Adrenal gland (tissue), 12 donors: Measurements from ENCODE around the gene RPL35. TPM values are rescaled to one million over a fixed set of nuclear protein-coding genes. Genes with fewer than 3 reads are reported as not detected.

Source experiments
- DNase-seq, 7 donors: peaks; one replicate each; pipeline ENCODE4 v3.0.0-alpha.2; 2019 to 2020
- H3K27ac ChIP-seq, 5 donors: fragments of 200-600 bp; sonication (generic) in 4 of 5; 1 replicate in 3 of 5; 2 replicates in 2 of 5; pipeline versions ENCODE4 v1.5.1 to v1.8.0; 2016 to 2020; ENCODE audit warnings: mild to moderate bottlenecking in 1 of 5
- H3K27me3 ChIP-seq: fragments of 200-600 bp; 2 replicates; pipeline ENCODE4 v1.8.0; 2021
- H3K36me3 ChIP-seq, 2 donors: fragments of 200-600 bp; replicated peaks in 1 of 2; 1 replicate in 1 of 2; 2 replicates in 1 of 2; pipeline versions ENCODE4 v1.5.1 to v1.8.0; 2018 to 2022
- H3K4me1 ChIP-seq, 2 donors: fragments of 200-600 bp; replicated peaks in 1 of 2; 1 replicate in 1 of 2; 2 replicates in 1 of 2; pipeline versions ENCODE4 v1.5.1 to v1.8.0; 2018 to 2021
- H3K4me3 ChIP-seq, 4 donors: fragments of 200-600 bp; sonication (generic) in 3 of 4; one replicate each; pipeline ENCODE4 v1.5.1; 2016 to 2018
- H3K9me3 ChIP-seq, 3 donors: fragments of 200-600 bp; sonication (generic) in 1 of 3; replicated peaks in 1 of 3; 1 replicate in 2 of 3; 2 replicates in 1 of 3; pipeline versions ENCODE4 v1.5.1 to v1.8.0; 2016 to 2021
- POLR2A ChIP-seq, 2 donors: fragments of 450-650 bp; IDR thresholded peaks; one replicate each; pipeline ENCODE4 v1.6.1; 2017; ENCODE audit warnings: antibody characterized with exemption in 2 of 2, mild to moderate bottlenecking in 2 of 2, moderate library complexity in 1 of 2
- whole genome bisulfite sequencing, 4 donors: extraction: QIAGEN DNeasy Blood & Tissue Kit in 2 of 4; methylation state at CpG; one replicate each; pipeline versions ENCODE4 v1.1.5 to v1.1.7; 2013 to 2017; 5-methylcytosine and 5-hydroxymethylcytosine counted together
- intact Hi-C, 2 donors: fragments of 100-400 bp; cut with DNase I; formaldehyde crosslinking; loops; one replicate each; pipeline versions ENCODE4 v1.14.1 to v1.15.0; 2022 to 2023
- polyA plus RNA-seq, 3 donors: library from polyadenylated mRNA; stranded (reverse); fragments of 200-250 nt in 2 of 3; fragments of 350-450 nt in 1 of 3; fragmentation: Illumina TruSeq in 1 of 3; extraction: RNeasy Lipid Tissue Mini Kit (QIAGEN cat#74804) in 1 of 3; gene quantifications; one replicate each; pipeline ENCODE4 v1.2.3, GENCODE V29; 2013 to 2014
- total RNA-seq, 9 donors: library from RNA; depleted of rRNA in 4 of 9; stranded (reverse); fragments of >200 nt in 4 of 9; fragments of 120-200 nt in 1 of 9; fragmentation: NEBNext Ultra II Directional in 1 of 9; extraction: Animal tissue kit (Norgen Biotek cat#: 25700) in 1 of 9; gene quantifications; one replicate each; pipeline versions ENCODE4 v1.1.0 to v1.2.4, GENCODE V29; 2013 to 2023
- TF ChIP-seq, protein P1 (sequence below), 6 experiments: fragments of 450-650 bp in 4 of 6; fragments of 200-600 bp in 2 of 6; sonication (generic) in 1 of 6; IDR thresholded peaks; 1 replicate in 5 of 6; 2 replicates in 1 of 6; pipeline versions ENCODE4 v1.5.1 to v1.8.0; 2016 to 2021; ENCODE audit warnings: antibody characterized with exemption in 6 of 6, mild to moderate bottlenecking in 2 of 6, moderate library complexity in 1 of 6
- donor health status: healthy with polysubstance abuse.
- donor health status: Bipolar disorder and iron deficiency.
- donor health status: DM: yes; HTN: yes; CAD: no.
- donor health status: DM: no; HTN: no; CAD: no.
- donor health status: DM: no; HTN: no; CAD: no.
- donor health status: DM: yes; HTN: yes; CAD: no.

RPL35 gene
- total and polyA plus RNA-seq, 12 donors, result 884 to 4,952 (median 1,541) TPM

DNA sequence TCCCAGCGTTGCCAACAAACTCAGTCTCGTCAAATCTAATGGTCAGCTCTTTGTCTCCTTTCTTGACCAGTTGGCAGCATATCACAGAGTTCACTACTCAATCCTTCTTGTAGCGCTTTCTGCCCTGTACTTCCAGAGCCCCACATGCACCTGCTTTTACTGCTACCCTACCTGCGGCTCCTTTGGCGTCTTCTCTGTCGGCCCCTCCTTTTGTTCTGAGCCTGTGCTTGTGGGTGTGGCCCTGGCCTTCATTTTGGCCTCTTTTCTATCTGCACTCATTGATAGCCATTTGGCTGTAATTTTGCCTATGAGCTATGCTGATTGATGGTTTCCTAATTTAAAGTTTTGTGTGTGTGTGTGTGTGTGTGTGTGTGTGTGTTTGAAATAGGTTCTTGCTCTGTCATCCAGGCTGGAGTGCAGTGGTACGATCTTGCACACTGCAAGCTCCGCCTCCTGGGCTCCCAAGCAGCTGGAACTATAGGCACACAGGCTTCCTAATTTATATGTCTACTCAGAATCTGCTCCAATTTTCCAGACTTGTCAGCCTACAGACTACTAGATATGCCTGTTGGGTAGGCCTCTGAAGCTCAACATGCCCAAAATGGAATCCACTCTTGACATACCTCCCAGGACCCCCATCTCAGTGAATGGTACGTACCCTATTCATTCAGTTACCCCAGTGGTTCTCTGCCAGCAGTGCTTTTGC lies 32.4 kb upstream of the RPL35 start:
- TF ChIP-seq, protein P1, sequence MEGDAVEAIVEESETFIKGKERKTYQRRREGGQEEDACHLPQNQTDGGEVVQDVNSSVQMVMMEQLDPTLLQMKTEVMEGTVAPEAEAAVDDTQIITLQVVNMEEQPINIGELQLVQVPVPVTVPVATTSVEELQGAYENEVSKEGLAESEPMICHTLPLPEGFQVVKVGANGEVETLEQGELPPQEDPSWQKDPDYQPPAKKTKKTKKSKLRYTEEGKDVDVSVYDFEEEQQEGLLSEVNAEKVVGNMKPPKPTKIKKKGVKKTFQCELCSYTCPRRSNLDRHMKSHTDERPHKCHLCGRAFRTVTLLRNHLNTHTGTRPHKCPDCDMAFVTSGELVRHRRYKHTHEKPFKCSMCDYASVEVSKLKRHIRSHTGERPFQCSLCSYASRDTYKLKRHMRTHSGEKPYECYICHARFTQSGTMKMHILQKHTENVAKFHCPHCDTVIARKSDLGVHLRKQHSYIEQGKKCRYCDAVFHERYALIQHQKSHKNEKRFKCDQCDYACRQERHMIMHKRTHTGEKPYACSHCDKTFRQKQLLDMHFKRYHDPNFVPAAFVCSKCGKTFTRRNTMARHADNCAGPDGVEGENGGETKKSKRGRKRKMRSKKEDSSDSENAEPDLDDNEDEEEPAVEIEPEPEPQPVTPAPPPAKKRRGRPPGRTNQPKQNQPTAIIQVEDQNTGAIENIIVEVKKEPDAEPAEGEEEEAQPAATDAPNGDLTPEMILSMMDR (IDR thresholded peaks at IDR 0.05), result no peak
- no peak for TF ChIP-seq POLR2A (IDR thresholded peaks at IDR 0.05)
- intact Hi-C loops, result no loop called here
- Histone ChIP-seq H3K36me3 (peaks cover 0 to 69% of the 10 kb centered on the region in 2 donors), H3K9me3 (no peaks in the 10 kb centered on the region), H3K4me3 (no peak overlapping the region), H3K27me3 (no peaks in the 10 kb centered on the region), H3K27ac (no peak overlapping the region), H3K4me1 (no peaks in the 10 kb centered on the region)
- WGBS, 4 donors, result 76 to 84% (median 82%) methylated on average over 8 to 9 of the region's 9 CpGs
- no peak for DNase-seq

DNA sequence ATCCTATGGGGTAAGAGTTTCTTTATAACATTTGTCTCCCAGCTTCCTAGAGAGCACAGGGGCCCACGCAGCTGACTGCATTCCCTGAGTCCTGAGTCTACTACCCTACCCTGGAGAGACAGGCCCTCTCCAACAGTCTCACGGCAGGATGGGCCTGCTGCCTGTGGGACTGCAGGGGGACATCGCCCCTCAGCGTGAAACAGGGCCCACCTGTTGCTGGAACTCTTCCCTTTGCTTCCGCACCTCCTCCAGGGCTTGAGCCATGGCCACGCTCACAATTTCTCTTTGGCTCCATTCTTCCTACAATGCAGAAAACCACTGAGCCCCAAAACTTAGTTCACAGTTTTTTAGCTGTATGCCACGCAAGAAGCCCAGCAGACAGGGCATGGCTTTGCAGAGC lies 28.4 kb upstream of the RPL35 start:
- Histone ChIP-seq H3K27ac (no peak overlapping the region), H3K27me3 (no peaks in the 10 kb centered on the region), H3K4me1 (no peaks in the 10 kb centered on the region), H3K4me3 (no peak overlapping the region), H3K36me3 (peaks cover 0 to 77% of the 10 kb centered on the region in 2 donors), H3K9me3 (no peaks in the 10 kb centered on the region)
- intact Hi-C loops, result no loop called here
- no peak for DNase-seq
- WGBS, 4 donors, result 93 to 98% (median 96%) methylated on average over 5 to 7 of the region's 7 CpGs
- TF ChIP-seq, protein P1 (IDR thresholded peaks at IDR 0.05), result no peak
- no peak for TF ChIP-seq POLR2A (IDR thresholded peaks at IDR 0.05)

DNA sequence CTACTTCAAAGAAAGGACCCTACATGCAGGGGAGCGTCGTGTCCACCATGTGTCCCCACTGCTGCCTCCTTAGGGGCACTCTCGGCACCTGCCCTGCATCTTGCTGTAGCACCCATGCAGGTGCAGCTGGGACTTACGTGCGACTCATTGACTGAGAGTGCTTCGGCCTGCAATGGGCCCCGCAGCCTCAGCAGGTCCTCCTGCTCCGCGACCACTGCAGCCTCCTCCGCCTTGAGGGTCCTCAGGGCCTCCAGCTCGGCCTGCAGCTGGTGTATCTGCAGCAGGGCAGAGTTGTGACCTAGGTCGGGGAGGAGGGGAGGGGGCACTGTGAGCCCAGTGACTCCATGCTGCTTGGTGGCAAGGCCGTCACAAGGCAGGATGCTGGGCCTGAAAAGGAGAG lies 27.2 kb upstream of the RPL35 start:
- Histone ChIP-seq H3K27ac (no peak overlapping the region), H3K9me3 (no peaks in the 10 kb centered on the region), H3K4me1 (no peaks in the 10 kb centered on the region), H3K27me3 (no peaks in the 10 kb centered on the region), H3K36me3 (peaks cover 0 to 85% of the 10 kb centered on the region in 2 donors), H3K4me3 (no peak overlapping the region)
- intact Hi-C loops, result no loop called here
- WGBS, 4 donors, result 88 to 98% (median 95%) methylated on average over 9 to 13 of the region's 13 CpGs
- no peak for TF ChIP-seq POLR2A (IDR thresholded peaks at IDR 0.05)
- TF ChIP-seq, protein P1 (IDR thresholded peaks at IDR 0.05), result no peak
- DNase-seq, result no peak

DNA sequence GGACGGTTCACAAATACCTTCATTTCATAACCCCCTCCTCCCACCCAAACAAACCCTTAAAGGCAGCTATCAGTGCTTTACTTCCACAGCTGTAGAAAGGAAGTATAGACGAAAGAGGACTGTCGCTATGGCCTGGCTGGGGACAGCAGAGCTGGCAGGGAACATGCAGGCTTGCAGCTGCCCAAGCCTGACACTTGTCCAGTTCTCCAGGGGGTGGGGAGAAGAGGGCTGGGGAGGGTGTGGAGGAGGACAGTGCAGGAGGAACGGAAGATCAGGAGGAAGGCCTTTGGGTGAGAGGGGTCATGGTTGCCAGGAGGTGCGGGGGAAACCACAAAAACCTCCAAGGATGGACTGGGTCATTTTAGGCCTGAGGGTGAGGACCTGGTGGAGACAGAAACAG lies 26.1 kb upstream of the RPL35 start:
- Histone ChIP-seq H3K27me3 (no peaks in the 10 kb centered on the region), H3K4me3 (no peak overlapping the region), H3K4me1 (no peaks in the 10 kb centered on the region), H3K36me3 (peaks cover 0 to 85% of the 10 kb centered on the region in 2 donors), H3K9me3 (no peaks in the 10 kb centered on the region), H3K27ac (no peak overlapping the region)
- WGBS, 4 donors, result 83 to 91% (median 89%) methylated on average over 5 of the region's 5 CpGs
- TF ChIP-seq, protein P1 (IDR thresholded peaks at IDR 0.05), result no peak
- TF ChIP-seq POLR2A (IDR thresholded peaks at IDR 0.05), result no peak
- no peak for DNase-seq
- intact Hi-C loops, result no loop called here
